ENCODE data around the gene BCAS4.
A peak's percentile ranks its signal among the peaks of the same experiment; 100 is the strongest.

Gene BCAS4, protein sequence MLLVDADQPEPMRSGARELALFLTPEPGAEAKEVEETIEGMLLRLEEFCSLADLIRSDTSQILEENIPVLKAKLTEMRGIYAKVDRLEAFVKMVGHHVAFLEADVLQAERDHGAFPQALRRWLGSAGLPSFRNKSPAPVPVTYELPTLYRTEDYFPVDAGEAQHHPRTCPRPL

DNA sequence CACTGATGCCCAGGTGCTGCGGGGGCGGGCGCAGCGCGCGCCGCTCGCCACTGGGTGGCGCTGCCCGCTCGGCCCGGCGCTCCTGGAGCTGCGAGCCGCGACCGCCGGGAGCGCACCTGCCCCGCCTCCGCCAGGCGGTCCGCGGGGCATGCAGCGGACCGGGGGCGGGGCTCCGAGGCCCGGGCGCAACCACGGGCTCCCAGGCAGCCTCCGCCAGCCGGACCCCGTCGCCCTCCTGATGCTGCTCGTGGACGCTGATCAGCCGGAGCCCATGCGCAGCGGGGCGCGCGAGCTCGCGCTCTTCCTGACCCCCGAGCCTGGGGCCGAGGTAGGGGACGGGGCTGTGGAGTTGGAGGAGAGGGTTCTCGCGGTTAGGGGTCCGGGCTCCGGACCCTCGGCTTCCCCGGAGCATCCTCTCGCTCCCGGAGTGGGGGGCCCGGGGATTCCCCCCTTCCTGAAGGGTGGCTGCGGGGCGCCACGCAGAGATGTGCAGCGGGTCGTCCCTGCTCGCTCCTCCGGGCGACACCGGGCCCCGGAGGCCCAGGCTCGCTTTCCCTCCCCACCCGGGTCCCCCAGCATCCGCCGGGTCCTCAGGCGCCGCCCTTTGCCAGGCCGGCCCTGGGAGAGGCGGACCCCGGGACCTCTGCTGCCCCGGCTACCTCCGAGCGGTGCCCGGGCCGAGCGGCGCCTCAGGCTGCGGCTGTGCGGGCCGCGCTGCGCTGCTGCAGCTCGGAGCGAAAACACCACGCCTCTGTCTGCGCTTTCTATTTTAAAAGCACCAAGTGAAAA is at the start of gene BCAS4:
Gene BCAS4 (plus strand): TSS at position 216 of the 789 bp plus-strand sequence. CDS start 23 bp downstream, at position 239.
- TF ChIP-seq, protein P1, sequence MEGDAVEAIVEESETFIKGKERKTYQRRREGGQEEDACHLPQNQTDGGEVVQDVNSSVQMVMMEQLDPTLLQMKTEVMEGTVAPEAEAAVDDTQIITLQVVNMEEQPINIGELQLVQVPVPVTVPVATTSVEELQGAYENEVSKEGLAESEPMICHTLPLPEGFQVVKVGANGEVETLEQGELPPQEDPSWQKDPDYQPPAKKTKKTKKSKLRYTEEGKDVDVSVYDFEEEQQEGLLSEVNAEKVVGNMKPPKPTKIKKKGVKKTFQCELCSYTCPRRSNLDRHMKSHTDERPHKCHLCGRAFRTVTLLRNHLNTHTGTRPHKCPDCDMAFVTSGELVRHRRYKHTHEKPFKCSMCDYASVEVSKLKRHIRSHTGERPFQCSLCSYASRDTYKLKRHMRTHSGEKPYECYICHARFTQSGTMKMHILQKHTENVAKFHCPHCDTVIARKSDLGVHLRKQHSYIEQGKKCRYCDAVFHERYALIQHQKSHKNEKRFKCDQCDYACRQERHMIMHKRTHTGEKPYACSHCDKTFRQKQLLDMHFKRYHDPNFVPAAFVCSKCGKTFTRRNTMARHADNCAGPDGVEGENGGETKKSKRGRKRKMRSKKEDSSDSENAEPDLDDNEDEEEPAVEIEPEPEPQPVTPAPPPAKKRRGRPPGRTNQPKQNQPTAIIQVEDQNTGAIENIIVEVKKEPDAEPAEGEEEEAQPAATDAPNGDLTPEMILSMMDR (IDR thresholded peaks at IDR 0.05): peak; percentile 99

DNA sequence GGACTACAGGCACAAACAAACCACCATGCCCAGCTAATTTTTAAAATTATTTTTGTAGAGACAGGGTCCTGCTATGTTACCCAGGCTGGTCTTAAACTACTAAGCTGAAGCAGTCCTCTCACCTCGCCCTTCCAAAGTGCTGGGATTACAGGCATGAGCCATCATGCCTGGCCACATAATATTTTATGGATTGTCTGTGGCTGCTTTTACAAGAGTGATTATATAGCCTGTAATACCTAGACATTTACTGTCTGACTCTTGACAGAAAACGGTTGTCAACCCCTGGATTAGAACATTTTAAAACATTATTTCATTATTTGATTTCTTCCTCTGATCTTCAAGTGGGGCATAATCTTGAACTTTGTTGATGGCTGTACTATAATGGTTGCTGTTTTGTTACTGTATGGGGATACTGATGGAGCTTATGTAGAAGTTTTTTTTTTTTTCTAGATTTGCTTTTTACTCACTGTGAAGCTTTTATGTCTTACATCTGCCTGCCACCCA is 49.2 kb upstream of the BCAS4 start:
- TF ChIP-seq, protein P1 (IDR thresholded peaks at IDR 0.05): no peak

DNA sequence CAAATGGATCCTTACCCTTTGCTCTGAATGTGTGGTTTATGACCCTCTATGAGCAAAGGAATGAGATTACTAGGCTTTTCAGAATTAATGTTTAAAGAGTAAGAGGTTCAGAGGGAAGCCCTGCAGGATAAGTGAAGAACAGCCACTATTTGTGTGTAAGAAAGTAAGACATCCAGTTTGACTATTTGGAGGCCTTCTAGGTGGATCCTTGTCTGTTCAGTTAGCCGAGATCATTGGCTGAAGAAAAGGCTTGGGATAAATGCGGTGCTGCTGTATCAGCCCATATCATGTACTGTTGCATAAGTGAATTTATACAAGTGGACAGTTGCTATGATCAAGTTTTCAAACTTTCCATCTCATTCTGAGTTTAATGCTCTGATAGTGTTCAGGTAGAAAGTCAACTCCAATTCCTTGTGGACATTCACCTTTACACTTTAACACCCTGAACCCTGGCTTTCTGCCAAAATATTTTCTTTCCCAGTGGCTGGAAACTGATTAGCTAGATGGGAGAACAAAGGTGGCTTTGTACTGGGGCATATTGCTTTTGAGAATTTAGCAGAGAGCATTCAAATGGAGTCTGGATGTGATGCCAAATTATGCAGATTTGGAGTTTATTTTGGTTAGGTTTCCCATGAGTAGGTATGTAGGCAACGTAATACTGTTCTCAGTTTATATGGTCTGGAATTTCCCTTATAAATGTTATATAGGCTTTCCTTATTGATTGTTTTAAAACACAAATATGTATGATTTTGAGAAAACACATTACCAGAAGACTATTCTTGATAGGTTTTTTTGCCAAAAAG is 48.5 kb upstream of the BCAS4 start:
- TF ChIP-seq, protein P1 (IDR thresholded peaks at IDR 0.05): no peak

DNA sequence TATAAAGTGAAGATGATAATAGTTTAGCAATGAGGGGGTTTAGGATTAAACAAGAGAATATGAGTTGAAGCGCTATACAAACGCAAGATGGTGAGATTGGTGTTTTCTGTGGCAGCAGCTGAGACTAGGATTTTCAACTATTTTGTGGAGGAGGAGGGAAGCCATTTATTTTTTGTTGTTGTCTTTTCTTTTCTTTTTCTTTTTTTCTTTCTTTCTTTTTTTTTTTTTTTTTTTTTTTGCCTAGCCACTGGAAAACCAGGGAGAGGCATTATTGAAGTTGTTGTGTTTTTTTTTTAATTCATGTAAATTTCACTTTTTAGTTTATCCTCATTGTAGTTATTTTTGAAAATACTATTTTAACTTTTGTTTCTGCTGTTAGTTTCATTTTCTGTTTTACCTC is 47.6 kb upstream of the BCAS4 start:
- TF ChIP-seq, protein P1 (IDR thresholded peaks at IDR 0.05): no peak

DNA sequence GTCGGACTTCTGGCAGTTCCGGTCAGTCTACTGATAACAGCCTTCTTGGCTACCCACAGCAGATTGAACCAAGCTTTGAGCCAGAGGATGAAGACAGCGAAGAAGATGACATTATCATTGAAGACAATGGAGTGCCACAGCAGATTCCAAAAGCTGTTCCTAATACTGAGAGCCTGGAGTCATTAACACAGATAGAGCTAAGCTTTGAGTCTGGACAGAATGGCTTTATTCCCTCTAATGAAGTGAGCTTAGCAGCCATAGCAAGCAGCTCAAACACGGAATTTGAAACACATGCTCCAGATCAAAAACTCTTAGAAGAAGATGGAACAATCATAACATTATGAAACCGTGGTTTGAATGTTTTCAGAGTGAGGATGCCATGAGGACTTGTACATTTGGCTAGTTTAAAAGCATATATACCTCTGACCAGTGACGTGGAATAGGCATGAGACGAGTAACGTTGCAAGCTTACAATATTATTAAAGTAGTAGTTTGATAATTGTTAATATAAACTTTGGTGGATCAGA is 44.7 kb upstream of the BCAS4 start:
- TF ChIP-seq, protein P1 (IDR thresholded peaks at IDR 0.05): no peak

DNA sequence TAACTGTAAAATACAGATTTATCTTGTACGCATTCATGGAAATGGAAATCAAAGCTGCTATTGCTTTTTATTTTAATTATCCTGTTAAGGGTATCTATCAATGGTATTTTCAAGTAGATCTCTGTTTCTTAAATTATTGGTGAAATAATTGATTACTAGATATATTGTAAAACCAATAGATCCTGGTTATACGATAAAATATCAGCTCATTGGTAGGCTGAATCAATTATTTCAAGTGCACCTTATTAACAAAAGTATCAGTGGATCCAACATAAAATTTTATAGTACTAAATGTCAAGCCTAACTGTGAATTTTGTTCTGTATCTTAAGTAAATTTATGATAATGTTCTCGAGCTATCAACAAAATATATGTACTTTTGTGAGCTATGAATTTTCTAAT is 41.7 kb upstream of the BCAS4 start:
- TF ChIP-seq, protein P1 (IDR thresholded peaks at IDR 0.05): no peak

DNA sequence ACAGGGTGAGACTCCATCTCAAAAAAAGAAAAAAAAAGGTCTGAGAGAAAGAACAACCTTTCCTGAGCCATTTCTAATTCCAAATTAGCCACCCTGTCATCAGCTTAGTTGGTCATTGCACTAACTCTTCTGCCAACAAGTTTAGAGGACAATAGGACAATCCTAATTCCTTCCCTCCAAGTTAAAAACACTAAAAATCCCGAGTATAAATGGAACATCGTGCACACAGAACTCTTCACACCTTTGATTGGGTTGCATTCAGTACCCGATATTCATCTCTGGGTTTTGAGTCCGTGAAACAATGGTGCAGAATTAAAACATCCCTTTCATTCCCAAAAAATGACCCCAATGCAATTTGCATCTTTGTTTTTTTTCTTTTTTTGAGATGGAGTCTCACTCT is 40.4 kb upstream of the BCAS4 start:
- TF ChIP-seq, protein P1 (IDR thresholded peaks at IDR 0.05): no peak

All from LNCAP (cell line).